Measurements from ENCODE around the gene FABP3. TPM values are rescaled to one million over a fixed set of nuclear protein-coding genes. Genes with fewer than 3 reads are reported as not detected.

FABP3 gene
- total RNA-seq, 1 experiment from 2014 or later = 0.49 TPM

GRCh38 chr1:31374511-31375196 lies 1.8 kb upstream of the FABP3 start:
- TF ChIP-seq SIN3A (IDR thresholded peaks at IDR 0.05; ENCODE audit: borderline replicate concordance, insufficient read depth, low read depth, low read length) (no peak), REST (IDR thresholded peaks at IDR 0.05; ENCODE audit: insufficient read depth in 1 of 2, low read depth in 2 of 2, low read length in 1 of 2) (no peak), CTCF (IDR thresholded peaks at IDR 0.05) (no peak), TCF7L2 (IDR thresholded peaks at IDR 0.05; ENCODE audit: low read depth, low read length) (no peak)
- H3K36me3 ChIP-seq (ENCODE audit: control insufficient read depth, insufficient read depth, low read length) = no peaks in the 10 kb centered on the region
- CTCF ChIA-PET = no interaction called here
- POLR2A ChIA-PET = interaction anchor here (0.6 kb wide), 1 partner anchor 106 kb away, joined by 4 read pairs; no protein-coding TSS in a partner anchor
- in situ Hi-C loops (cut with HindIII; ENCODE audit: low pct_unique_long_range_greater_than_20kb, low sequenced_read_pairs) (no loop called here), intact Hi-C loops (cut with micrococcal nuclease; ENCODE audit: unreplicated experiment) (no loop called here)
- DNase-seq (ENCODE audit: low read depth, low spot score) (no peak), ATAC-seq (no peak)
- H3K27me3 ChIP-seq (ENCODE audit: control insufficient read depth, insufficient read depth, low read length) = no peaks in the 10 kb centered on the region
- H3K4me1 ChIP-seq (ENCODE audit: control insufficient read depth, insufficient read depth, low read length) = no peaks in the 10 kb centered on the region
- no peak overlapping the region for H3K4me3 ChIP-seq (ENCODE audit: low read depth in 2 of 2, low read length in 2 of 2)
- no TSS peak for BruUV-seq (replicated peaks)
- no peak overlapping the region for H3K27ac ChIP-seq (ENCODE audit: low read length)
- H3K9me3 ChIP-seq (ENCODE audit: control insufficient read depth, insufficient read depth, low read depth, low read length) = no peaks in the 10 kb centered on the region

GRCh38 chr1:31373897-31374486 lies 1.1 kb upstream of the FABP3 start:
- ChIA-PET POLR2A (interaction anchor here (0.6 to 0.8 kb wide), 2 partner anchors 17 to 106 kb away, joined by 3 to 4 read pairs; no protein-coding TSS in a partner anchor), CTCF (interaction anchor here (0.6 to 0.9 kb wide), 3 partner anchors 20 to 184 kb away, joined by 3 to 11 read pairs (median 4); no protein-coding TSS in a partner anchor)
- Histone ChIP-seq H3K36me3 (ENCODE audit: control insufficient read depth, insufficient read depth, low read length) (no peaks in the 10 kb centered on the region), H3K27ac (ENCODE audit: low read length) (no peak overlapping the region), H3K27me3 (ENCODE audit: control insufficient read depth, insufficient read depth, low read length) (no peaks in the 10 kb centered on the region), H3K4me1 (ENCODE audit: control insufficient read depth, insufficient read depth, low read length) (no peaks in the 10 kb centered on the region), H3K9me3 (ENCODE audit: control insufficient read depth, insufficient read depth, low read depth, low read length) (no peaks in the 10 kb centered on the region), H3K4me3 (ENCODE audit: low read depth in 2 of 2, low read length in 2 of 2) (no peak overlapping the region)
- in situ Hi-C loops (cut with HindIII; ENCODE audit: low pct_unique_long_range_greater_than_20kb, low sequenced_read_pairs) (no loop called here), intact Hi-C loops (cut with micrococcal nuclease; ENCODE audit: unreplicated experiment) (no loop called here)
- no TSS peak for BruUV-seq (replicated peaks)
- DNase-seq (ENCODE audit: low read depth, low spot score) (no peak), ATAC-seq (0 out of 2 replicates have a peak, but pooled peaks have one; percentile 11)
- TF ChIP-seq TCF7L2 (IDR thresholded peaks at IDR 0.05; ENCODE audit: low read depth, low read length) (no peak), SIN3A (IDR thresholded peaks at IDR 0.05; ENCODE audit: borderline replicate concordance, insufficient read depth, low read depth, low read length) (no peak), POLR2AphosphoS5 (IDR thresholded peaks at IDR 0.05; ENCODE audit: low read depth, low read length) (no peak), CTCF (IDR thresholded peaks at IDR 0.05) (no peak), REST (IDR thresholded peaks at IDR 0.05; ENCODE audit: insufficient read depth in 1 of 2, low read depth in 2 of 2, low read length in 1 of 2) (no peak)
